HG03095 (cell line): ENCODE results near the gene MT3.
"Not testable (repeated sequence)": the region's sequence is repeated elsewhere in the genome, so short reads cannot be mapped to it uniquely, and the experiment has no call there.

ENCODE experiments used
- ATAC-seq: cut with Tn5 transposase; IDR thresholded peaks from one replicate; pipeline ENCODE4 v1.9.1; 2021; ENCODE audit warnings: moderate library complexity; ENCODE audit not compliant: unreplicated experiment

MT3 gene

DNA sequence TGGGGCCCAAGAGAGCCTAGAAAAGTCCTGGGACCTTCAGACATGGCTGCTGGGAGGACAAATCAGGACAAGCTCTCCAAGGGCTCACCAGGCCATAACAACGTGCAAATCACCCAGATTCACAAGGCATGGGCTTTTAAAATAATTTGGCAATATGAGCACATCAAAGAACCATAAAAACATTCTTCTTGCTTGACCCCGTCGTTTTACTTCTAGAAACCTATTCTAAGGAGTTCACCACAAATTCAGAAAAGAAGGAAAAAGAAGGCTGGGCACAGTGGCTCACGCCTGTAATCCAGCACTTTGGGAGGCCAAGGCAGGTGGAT is 12.1 kb upstream of the MT3 start:
- ATAC-seq, result no peak

DNA sequence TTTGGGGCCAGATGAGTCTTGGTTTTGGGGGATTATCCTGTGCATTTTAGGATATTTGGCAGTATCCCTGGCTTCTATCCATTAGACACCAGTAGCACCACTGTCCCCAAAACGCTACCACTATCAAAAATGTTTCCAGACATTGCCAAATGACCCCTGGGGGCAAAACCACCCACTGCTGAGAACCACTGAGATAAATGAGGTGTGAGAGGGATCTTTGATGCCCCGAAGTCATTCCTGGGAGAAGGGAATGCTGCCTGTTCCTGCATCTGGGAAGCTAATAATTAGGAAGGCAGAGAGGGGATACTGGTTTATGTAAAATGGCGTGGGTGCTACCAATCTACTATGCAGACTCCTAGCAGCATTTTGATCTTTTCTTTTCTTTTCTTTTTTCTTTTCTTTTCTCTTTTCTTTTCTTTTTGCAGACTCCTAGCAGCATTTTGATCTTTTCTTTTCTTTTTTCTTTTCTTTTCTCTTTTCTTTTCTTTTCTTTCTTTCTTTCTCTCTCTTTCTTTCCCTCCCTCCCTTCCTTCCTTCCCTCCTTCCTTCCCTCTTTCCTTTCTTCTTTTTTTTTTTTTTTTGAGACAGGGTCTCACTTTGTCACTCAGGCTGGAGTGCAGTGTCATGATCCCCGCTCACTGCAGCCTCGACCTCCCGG is 8.8 kb upstream of the MT3 start:
- ATAC-seq, result no peak

DNA sequence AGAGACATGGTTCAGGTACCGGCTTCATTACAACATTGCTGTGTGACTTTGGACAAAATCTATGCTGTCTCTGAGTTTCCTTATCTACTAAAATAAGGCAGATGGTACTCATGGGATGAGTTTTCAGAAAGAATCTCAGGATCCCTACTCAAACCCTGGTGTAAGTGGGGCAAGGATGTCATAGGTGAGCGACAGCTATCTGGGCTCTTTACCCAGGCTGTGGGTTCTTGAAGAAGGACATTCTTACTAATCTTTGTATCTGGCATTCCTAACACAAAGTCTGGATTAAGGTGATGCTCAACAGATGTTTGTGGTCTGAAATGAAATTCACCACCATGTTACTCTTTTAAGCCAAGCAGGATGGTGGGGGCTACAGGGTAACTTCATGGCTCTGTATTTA is 6.4 kb upstream of the MT3 start:
- ATAC-seq, result not testable (repeated sequence)

DNA sequence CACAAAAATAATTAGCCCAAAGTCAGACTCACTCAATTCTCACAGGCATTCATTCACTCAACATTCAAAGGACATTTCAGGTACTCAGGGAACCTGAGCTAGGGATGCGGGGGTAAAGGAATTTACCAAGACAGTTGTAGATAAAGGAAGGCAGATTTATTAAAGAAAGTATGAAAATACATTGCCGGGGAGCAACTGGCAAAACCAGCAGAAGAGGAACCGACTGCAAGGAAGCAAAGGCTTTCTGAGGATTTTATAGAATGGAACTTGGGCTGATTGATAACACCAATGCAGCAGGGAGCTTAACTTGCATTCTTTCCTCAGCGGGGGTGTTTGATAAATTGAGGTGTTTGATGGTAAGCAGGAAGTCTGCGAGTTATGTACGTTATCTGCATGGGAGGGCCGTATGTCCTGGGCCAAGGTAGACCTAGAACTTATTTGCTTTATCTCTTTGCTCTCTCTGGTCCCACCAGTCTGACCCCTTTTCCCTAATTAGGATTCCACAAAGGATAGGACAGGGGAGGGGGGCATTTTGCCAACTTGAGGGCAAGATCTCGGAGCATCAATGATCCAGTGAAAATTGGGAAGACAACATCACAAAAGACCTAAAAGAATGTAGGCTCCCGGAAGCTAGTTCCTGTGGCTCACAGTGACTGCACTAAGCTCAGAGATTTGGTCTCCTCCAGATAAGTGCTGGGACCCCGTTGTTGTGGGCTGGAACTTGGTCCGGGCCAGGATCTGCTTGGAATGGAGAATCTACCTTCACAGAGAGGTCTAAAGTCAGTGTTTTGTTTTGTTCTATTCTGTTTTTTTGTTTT is 5.8 kb upstream of the MT3 start:
- ATAC-seq, result no peak

DNA sequence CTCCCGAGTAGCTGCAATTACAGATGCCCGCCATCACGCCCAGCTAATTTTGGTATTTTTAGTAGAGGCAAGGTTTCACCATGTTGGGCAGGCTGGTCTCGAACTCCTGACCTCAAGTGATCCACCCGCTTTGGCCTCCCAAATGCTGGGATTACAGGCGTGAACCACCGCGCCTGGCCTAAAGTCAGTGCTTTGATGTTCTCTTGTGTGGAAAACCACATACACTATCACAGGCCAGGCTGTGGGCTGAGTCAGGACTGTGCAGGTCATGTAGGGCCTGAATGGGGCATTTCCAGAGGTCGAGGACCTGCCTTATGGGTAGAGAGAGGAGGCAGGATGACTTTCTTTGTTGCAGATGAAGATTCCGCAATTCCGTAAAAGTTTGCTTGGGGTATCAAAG is 5.1 kb upstream of the MT3 start:
- no peak for ATAC-seq

DNA sequence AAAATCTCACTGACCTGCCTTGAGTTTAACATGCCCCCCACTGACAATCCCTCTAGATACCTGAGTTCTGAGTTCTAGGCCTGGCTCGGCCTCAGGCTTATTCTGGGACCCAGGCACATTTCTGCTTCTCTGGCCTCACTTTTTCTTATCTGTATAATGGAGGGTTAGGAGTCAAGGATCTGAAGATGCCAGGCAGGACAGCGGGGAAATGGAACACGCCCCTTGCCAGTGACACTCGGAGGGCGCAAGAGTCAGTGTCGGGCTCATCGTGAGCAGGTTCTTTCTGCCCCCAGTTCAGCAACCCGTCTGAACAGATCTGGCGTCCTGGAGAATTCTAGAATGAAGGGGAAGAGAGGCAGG is 567 bp upstream of the MT3 start:
- ATAC-seq, result no peak

DNA sequence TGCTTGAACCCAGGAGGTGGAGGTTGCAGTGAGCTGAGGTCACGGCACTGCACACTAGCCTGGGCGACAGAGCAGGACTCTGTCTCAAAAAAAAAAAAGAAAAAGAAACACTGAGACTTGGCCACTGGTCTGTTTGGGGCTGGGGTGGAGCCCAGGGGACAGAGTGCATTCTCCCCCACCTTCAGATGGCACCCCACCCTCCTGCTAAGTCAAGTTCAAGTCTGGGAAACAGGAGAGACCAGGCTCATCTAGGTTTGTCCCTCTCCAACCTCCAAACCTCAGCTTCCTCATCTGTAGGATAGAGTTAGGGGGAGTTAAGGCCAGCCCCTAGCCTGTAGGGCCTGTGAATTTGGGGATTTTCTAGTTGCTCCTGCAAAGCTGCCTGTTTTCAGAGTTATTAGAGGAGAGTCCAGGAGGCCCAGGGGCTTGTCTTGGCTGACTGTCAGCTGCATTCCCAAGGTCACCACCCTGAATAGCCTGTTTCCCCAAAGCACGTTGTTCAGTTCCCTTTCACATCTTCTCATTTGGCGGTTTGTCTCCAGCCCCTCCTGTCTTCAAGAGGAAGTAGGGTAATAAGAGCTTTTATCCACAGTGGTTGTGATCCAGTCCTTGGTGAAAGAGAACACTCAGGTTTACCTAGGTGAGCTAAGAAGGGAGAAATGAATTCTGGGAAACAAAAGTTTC is 2.2 kb downstream of the MT3 start:
- ATAC-seq, result no peak

DNA sequence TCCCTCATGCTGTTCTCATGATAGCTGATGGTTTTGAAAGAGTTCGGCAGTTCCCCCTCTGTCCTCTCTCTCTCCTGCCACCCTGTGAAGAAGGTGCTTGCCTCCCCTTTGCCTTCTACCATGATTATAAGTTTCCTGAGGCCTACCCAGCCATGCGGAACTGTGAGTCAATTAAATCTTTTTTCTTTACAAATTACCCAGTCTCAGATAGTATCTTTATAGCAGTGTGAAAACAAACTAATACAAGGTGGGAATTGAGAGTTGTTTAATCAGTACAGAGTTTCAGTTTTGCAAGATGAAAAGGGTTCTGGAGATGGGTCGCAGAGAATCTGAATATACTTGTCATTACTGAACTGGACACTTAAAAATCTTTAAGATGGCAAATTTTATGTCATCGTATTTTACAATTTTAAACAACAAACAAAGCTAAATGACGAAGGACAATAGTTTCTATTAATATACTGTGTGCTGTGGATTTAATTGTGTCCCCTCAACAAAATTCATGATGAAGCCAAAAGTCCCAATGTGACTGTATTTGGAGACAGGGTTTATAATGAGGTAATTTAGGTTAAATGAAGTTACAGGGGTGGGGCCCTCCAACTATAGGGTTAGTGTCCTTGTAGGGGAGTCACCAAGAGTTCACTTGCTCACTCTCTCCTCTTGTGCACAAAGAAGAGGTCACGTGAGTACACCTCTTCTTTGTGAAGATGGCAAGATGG is 4.4 kb downstream of the MT3 start:
- ATAC-seq, result no peak

DNA sequence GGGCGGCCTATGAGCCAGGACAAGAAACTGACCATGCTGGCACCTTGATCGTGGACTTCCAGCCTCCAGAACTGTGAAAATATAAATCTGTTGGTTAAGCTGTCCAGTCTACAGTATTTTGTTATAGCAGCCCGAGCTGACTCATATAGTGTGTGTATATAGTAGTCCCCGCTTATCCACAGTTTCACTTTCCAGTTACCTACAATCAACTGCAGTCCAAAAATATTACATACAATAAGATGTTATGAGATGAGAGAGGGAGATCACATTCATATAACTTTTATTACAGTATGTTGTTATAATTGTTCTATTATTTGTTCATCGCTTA is 4.9 kb downstream of the MT3 start:
- ATAC-seq, result no peak

DNA sequence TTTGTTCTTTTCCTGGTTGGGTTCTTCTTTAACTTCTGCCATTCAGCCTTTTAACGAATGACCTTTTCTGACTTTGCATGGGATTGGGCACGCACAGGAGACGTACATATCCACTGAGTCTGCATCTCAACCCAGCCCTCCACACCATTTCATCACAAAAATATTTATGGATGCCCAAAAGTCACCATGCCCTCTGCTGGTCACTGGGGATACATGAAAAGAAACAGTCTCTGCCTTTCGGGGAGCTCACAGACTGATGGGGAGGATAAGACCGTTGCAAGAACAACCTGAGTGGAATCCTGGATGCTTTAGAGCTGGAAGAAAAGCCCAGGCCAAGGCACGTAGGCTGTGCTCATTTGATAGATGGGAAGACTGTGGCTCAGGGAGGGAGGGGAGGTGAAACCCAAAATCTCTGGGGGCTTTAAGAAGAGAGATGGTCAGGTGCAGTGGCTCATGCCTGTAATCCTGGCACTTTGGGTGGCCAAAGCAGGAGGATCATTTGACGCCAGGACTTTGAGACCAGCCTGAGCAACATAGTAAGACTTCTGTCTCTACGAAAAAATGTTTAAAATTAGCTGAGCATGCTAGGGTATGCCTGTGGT is 11.2 kb downstream of the MT3 start:
- no peak for ATAC-seq

DNA sequence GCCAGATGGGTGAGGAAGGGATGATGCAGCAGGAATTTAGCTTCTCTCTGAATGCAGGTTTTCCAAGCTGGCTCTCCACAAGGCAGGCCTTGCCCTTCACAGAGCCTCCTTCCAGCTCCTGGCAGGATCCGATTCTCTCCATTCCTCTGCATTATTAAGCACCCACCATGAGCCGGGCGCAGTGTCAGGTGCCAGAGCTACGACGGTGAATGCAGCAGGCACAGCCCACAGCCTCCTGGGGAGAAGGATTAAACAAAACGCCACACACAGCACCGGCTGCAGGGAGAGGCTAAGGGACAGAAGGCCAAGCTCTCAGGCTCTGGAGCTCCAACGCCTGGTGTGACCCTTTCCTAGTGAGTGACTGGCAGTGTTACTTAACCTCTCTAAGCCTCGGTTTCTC is 12.0 kb downstream of the MT3 start:
- ATAC-seq, result no peak

DNA sequence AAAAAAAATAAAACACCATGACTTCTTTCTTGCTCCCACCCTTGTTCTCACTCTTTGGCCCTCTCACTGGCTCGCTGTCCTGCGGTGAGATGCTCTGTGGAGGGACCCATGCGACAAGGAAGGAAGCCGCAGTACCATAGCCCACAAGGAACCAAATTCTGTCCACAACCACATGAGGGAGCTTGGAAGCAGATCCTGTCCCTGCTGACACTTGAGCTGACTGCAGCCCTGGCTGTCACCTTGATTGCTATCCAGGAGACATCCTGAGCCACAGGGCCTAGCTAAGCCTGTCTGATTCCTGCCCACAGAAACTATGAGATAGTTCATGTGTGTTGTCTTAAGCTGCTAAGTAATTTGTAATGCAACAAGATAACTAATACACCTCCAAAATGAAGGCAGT is 14.3 kb downstream of the MT3 start:
- no peak for ATAC-seq

DNA sequence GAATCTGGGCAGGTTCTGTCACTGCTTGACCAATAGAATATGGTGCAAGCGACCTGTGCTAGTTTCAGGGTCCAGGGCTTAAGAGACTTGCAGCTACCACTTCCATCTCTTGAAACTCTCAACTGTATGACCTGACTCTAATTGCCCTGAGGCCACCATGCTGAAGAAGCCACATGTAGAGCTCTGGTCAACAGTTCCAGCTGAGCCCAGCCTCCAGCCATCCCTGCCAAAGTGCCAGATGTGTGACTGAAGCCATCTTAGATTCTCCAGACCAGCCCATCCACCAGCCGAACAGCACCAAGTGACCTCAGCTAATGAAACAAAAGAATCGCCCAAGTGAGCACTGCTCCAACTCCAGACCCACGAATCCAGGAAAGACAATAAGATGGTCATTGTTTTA is 15.6 kb downstream of the MT3 start:
- no peak for ATAC-seq

DNA sequence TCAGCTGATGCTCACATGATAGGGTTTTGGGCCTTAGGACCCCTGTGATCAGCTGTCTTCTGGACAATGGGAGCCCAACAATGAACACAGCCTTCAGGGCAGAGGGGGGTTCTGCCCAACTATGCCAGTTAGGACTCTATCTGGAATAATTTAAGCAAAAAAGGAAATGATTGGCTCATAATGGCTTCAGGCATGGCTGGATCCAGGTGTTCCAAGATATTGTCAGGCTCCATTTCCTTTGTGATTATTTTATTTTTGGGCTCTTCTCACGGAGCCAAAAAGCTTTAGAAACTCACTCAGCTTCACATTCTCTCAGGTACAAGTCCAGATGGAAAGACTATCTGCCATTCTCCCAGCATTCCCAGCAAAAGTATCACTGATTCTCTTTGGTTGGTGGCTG is 16.1 kb downstream of the MT3 start:
- no peak for ATAC-seq

DNA sequence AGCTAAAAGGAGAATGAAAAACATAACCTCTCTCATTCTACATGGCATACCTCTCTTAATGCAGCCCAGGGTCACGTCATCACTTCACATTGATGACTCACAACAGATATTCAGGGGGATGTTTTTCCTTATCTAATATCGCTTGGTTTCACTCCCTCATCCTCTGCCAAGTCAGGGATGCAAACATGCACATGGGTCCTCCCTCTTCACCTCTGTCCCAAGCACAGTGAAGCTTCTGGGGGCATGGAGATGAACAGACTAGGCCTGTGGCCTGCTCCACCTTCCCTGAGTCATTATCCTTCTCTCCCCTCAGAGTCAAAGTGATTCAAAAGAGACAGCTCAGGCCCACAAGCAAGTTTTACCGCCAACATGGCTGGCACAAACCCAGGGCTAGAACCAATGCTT is 16.7 kb downstream of the MT3 start:
- no peak for ATAC-seq

DNA sequence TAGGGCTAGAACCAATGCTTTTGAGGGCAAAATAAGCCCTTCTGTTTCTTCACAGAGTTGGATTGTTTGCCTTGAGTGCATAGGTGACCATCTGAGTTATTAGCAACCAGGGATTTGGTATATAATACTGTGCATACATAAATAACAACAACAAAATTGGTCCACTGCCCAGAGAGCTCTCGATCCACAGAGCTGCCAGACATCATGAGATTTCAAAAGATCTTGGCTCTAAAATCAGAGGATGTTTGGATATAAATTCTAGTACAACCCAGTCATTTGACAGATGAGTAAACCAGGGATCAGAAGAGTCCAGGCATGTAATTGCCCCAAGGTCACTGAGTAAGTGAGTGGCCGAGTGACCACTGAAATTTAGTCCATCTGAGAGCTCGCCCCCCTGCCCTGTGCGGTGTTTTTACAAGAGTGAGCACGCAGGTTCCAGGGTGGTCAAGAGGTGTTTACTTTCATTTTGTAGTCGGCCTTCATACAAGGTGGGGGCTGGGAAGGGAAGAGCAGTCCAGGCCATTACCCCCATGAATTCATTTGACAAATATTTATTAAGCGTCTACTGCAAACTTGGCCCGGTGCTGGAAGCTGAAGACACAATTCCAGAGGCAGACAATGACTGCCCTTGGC is 17.3 kb downstream of the MT3 start:
- no peak for ATAC-seq

DNA sequence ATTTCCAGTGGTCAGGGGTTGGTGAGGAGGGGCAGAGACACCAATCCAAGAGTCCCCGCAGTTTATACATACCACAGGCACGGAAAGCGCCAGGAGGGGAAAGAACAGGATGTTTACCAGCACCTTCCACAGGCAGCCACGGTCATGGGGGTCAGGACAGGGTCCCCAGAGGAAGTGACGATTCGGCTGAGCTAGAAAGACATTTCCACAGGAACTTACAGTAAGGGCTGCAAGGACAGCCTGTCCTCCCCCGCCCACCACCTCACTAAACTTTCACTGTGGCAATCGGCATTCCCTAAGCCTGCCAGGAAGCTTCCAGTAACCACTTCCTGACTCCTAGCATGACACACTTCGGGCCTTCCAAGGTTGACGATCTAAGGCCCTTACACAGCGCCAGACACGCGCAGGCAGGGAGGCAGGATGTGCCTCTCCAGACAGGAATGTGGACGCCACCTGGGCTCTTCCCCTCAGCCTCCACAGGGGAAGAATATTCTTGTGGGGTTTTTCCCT is 17.8 kb downstream of the MT3 start:
- no peak for ATAC-seq

DNA sequence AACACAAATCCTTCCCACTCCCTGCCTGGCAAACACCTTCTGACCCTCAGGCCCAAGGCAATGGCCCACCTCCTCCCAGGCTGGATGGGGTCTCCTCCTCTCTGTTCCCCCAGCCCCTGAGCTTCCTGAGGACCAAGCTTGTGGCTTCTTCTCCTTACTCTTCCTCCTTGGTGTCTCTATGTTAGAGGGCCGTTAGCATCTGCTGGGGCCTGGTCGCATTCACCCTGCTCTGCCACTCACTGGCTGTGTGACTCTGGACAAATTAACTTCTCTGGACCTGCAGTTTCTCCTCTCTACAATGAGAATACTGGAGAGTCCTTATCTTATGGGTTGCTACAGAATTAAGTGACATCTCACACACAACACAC is 18.3 kb downstream of the MT3 start:
- ATAC-seq, result no peak

DNA sequence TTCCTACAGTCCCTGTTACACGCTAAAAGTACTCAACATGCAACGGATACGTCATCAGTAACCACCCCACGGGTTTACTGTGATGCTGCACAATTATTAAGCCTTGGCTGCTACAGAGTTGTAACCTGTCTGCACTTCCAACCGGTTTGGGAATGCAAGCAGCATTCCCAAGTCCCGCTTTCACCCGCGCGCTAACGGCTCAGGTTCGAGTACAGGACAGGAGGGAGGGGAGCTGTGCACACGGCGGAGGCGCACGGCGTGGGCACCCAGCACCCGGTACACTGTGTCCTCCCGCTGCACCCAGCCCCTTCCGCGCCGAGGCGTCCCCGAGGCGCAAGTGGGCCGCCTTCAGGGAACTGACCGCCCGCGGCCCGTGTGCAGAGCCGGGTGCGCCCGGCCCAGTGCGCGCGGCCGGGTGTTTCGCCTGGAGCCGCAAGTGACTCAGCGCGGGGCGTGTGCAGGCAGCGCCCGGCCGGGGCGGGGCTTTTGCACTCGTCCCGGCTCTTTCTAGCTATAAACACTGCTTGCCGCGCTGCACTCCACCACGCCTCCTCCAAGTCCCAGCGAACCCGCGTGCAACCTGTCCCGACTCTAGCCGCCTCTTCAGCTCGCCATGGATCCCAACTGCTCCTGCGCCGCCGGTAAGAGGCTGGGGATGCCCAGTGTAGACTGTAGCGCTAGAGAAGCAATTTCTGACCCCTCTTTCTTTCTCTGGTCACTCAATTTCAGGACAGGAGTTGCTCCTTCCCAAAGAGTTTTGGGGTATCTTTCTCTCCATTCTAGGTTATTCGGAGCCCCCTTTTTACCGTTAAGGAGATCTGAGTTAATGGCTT is 18.9 kb downstream of the MT3 start, which contains the start of gene MT2A:
MT2A (plus strand) TSS at position 542 of the 833 bp plus-strand sequence; CDS start at position 614, 72 bp downstream.
- peak; percentile 84 for ATAC-seq
